ENCODE data around the gene EGFR.

The EGFR gene

GRCh38 chr7:55108401-55108800, 89.6 kb downstream of the EGFR start:
- no peak for DNase-seq

GRCh38 chr7:55108818-55109217, 90.0 kb downstream of the EGFR start:
- DNase-seq: no peak

GRCh38 chr7:55109404-55110167, 90.8 kb downstream of the EGFR start:
- DNase-seq: no peak

- no peak for DNase-seq
Measured at GRCh38 chr7:55110282-55110992, 91.6 kb downstream of the EGFR start.

GRCh38 chr7:55110993-55111361, 92.2 kb downstream of the EGFR start:
- no peak for DNase-seq

- no peak for DNase-seq
Measured at GRCh38 chr7:55112056-55112455, 93.2 kb downstream of the EGFR start.

- no peak for DNase-seq
Measured at GRCh38 chr7:55113760-55114540, 95.1 kb downstream of the EGFR start.

- DNase-seq: no peak
Measured at GRCh38 chr7:55117286-55117685, 98.5 kb downstream of the EGFR start.

GRCh38 chr7:55118426-55118825, 99.6 kb downstream of the EGFR start:
- no peak for DNase-seq

- no peak for DNase-seq
Measured at GRCh38 chr7:55119571-55119970, 100.8 kb downstream of the EGFR start.

- DNase-seq: no peak
Measured at GRCh38 chr7:55120074-55120473, 101.3 kb downstream of the EGFR start.

GRCh38 chr7:55120501-55121198, 101.8 kb downstream of the EGFR start:
- no peak for DNase-seq

GRCh38 chr7:55121249-55121648, 102.4 kb downstream of the EGFR start:
- no peak for DNase-seq

GRCh38 chr7:55122263-55122662, 103.4 kb downstream of the EGFR start:
- no peak for DNase-seq

GRCh38 chr7:55124989-55125875, 106.4 kb downstream of the EGFR start:
- no peak for DNase-seq

- DNase-seq: no peak
Measured at GRCh38 chr7:55127135-55127551, 108.3 kb downstream of the EGFR start.

- DNase-seq: no peak
Measured at GRCh38 chr7:55127622-55128081, 108.8 kb downstream of the EGFR start.

GRCh38 chr7:55128693-55129394, 110.0 kb downstream of the EGFR start:
- no peak for DNase-seq

- no peak for DNase-seq
Measured at GRCh38 chr7:55129541-55130394, 111.0 kb downstream of the EGFR start.
